Right ventricle myocardium inferior (tissue), 1 donor: ENCODE data around the gene TMEM235. TPM values are rescaled to one million over a fixed set of nuclear protein-coding genes. Genes with fewer than 3 reads are reported as not detected.
A peak's percentile ranks its signal among the peaks of the same experiment; 100 is the strongest.

Experiments
- ATAC-seq: fragments of 200-7000 bp; cut with Tn5 transposase; one replicate; pipeline ENCODE4 v1.9.1; 2020; ENCODE audit warnings: mild to moderate bottlenecking, moderate library complexity
- DNase-seq: peaks from one replicate; pipeline ENCODE4 v3.0.0; 2021; ENCODE audit errors: missing footprints
- intact Hi-C: fragments of 100-400 bp; cut with DNase I; formaldehyde crosslinking; loops from one replicate; pipeline ENCODE4 v1.11.0; 2022
- total RNA-seq: library from RNA; stranded (reverse); fragmentation: NEBNext Ultra II Directional; extraction: Animal tissue kit (Norgen Biotek cat#: 25700); gene quantifications from one replicate; pipeline ENCODE4 v1.2.1, GENCODE V29; 2021
- donor health status: DM: no; HTN: yes; CAD: no; lungs with severe emphysema.

The TMEM235 gene
- total RNA-seq, 1 donor from 2014 or later, result not detected

DNA sequence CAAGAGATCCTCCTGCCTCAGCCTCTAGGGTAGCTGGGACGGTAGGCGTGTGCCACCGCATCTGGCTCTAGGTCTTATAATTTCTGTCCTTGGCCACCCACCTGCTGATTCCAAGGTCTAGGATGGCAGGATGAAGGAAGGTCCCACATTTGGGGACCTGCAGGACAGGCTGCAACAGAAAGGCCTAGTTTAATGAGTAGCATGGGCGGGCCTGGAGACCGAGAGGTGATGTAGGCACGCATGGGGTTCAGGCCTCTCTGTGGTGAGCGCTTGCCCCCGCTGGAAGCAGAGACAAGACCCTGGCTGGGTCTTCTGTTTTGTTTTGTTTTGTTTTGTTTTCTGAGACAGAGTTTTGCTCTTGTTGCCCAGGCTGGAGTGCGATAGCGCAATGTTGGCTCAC is 33.7 kb downstream of the TMEM235 start:
- ATAC-seq, result no peak
- DNase-seq, result peak; percentile 50
- intact Hi-C loops, result no loop called here

DNA sequence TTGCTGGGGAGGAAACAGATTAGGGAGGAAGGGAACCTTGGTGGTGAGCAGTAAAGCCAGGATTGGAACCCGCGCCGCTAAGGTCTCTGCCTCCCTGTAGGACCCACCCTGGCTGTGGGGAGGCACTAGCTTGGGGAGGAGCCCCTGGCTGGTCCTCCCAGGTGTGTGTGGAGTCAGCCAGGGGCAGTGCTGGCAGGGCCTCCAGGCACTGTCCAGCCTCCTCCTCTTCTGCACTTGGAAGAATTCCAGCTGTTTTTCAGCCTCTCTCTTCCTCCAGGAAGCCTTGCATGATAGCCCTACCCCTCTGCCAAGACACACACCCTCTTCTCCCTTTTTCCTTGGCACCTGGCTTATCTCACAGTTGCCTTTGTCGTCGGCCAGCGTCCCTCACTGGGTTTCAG is 34.8 kb downstream of the TMEM235 start:
- DNase-seq (peak; percentile 31), ATAC-seq (peak; percentile 20)
- intact Hi-C loops, result no loop called here

DNA sequence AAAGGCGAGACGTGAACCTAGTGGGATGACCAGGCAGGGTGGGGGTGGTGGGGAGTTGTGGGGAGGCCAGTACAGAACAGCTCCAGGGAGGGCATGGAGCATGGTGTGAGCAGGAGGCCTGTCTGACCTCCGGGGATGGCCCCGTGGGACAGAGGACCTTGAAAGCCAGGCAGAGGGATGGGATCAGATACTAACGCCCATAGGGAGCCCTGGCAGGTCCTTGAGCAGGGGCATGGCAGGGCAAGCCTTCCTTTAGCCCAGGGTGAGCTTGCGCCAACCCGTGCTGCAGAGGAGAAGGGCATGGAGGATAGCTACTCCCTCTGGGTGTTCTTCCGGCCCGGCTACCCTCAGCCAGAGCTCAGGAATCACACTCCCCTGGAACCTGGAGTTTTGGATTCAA is 35.3 kb downstream of the TMEM235 start:
- intact Hi-C loops, result no loop called here
- DNase-seq (peak; percentile 50), ATAC-seq (no peak)

DNA sequence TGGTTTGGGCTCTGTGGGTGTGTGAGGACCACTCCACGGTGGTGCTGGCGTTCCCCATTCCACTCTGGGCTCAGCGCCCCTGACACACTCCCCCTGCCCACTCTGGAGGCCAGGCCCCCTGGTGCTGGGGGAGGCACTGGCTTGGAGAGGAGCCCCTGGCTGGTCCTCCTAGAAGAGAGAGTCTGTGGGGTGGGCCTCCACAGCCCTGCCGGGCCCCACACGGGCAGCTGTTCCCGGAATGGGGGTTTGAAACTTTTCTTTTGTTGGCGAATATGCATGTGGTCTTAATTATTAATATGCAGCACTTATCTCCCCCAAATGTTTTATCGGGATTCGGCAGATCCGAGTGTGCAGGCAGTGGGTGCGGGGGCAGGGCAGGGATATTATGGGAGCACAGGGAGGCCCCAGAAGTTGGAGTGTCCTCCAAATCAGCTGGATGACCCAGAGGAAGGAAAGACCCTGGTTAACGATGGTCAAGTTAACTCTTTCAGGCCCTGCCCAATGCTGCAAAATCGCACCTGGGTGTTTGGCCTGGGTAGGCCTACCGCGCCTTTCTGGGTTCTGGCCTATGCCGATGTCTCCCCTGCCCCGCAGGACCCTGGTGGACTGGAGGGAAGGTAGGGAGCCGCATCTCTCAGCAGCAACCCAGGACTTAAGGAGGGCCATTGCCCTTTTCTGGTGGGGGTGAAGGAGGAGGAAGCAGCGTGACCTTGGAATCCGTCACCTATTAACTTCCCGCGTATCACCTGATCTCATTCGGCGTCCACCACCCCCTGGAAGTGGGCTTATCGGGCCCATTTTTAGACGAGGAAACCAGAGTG is 36.0 kb downstream of the TMEM235 start:
- ATAC-seq (no peak), DNase-seq (peak; percentile 33)
- intact Hi-C loops, result no loop called here

DNA sequence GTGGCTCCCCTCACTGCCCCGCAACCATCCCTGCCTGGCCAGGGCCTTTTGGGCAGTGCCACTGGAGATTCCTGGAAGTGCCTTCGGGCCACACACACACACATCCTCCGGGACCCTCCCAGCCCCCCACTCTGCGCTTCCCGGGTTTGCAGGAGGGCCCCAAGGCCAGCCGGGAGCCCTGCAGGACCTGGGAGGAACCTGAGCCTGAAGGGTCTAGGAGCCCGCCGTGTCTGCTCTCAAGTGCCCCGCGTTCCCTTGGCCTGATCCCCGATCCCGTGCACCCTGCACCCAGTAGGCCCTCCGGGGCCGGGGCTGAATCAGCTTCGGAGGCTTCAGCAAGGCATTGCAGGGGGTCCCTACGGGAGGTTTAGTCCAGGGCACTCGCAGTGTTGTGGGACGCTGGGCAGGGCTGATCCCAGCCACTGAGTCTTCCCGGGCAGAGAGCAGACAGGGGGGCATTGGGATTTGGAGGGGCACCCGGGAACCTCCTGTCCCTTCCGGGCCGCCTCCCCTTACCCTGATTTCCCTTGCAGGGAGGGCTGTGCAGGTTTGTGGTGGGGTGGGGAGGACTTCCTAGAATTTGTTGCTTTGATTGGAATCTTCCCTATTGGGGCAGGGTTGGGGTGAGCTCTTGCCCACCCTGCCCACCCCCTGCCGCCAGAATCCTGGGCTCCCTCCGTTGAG is 36.9 kb downstream of the TMEM235 start:
- ATAC-seq, result no peak
- intact Hi-C loops, result no loop called here
- DNase-seq, result no peak

DNA sequence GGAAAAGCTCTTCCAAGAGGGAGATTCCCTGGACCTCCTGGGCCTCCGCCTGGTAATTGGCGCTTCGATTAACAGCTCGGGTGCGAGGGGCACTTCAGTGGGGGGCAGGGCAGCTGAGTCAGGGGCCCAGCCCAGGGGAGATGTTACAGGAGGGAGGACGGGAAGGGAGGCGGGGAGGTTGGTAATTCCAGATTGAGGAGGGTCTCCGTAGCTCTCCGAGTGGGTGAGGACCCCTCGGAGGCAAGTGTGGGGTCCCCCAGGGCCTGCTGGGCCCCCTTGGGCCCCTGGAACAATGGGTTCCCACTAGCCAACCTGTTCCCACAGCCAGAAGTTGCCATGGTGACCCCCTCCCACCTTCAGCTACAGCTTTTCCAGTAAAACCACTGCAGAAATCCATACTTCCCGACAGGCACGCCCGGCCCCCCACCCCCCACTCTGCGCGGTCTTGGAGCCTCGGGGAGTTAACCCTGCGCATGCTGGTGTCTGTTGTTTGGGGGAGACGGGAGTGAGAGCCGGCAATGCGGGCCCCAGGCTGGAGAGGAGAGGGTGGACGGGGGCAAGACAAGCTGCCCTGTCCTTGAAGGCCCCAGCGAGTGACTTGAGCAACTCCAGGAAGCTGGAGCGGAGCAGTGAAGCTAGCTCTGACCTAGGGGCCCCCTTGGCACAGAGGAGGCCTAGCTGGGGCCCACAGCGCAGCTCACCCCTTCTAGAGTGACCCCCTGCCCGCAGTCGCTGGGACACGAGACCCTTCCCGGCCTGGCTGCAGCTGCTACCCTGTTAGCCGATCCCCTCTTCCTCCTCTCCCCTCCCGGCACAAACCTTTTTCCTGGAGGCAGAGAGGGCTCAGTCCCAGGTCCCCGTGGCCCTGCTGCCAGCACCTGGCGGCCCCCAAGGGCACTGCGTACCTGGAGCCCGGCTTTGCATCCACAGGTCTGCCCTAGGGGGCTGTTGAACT is 37.8 kb downstream of the TMEM235 start:
- DNase-seq, result peak; percentile 31
- ATAC-seq, result no peak
- intact Hi-C loops, result no loop called here

DNA sequence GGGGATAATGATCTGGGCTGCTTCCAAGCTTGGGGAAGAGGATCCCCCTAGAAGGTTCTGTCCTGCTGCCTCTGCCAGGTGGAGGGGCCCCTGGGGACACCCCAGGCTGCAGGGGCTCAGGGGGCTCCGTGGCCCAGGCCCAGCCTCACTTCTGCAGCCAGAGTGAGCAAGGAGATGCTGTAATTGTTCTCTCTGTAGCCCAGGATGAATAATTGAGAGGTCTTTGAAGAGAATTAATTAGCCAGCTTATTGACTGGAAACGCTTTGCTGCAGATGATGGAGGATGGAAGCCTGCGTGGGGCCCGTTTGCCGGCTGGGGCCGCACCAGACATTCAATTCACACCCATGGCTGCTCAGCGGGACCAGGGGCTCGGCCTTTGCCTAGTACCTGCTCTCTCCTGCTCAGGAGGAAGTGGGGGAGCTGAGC is 38.5 kb downstream of the TMEM235 start:
- ATAC-seq (no peak), DNase-seq (no peak)
- intact Hi-C loops, result no loop called here

DNA sequence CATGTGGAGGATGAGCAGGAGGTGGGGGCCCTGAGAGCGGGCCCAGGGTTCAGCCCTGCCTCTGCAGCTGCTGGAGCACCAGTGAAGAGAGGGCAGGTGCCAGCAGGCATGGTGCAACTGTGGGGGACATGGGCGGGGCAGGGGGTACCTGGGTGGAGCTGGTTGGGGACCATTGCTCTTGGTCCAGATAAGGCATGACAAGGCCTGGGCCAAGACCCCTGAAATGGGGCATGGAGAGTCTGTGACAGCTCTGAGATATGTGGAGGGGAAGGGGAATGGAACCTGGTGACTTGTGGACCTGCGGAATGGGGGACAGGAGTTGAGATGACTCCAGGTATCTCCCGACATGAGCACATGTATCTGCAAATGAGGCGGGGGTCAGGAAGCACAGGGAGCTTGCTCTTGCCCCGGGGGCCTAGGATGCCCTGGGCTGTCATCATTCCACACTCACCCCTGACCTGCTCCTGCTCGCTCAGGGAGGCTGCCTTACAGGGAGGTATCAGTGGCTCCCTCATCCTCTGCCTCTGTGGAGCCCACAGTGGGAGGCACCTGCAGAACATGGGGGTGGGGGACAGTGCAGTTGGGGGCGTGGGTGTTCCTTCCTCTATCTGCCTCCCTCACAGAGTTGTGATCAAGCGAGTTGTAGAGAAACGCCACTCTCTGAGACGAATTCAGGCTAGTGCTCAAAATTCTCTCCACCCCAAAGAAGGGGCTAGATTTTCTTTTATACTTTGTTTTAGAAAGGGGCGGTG is 40.2 kb downstream of the TMEM235 start:
- peak; percentile 43 for DNase-seq
- no peak for ATAC-seq
- intact Hi-C loops, result no loop called here

DNA sequence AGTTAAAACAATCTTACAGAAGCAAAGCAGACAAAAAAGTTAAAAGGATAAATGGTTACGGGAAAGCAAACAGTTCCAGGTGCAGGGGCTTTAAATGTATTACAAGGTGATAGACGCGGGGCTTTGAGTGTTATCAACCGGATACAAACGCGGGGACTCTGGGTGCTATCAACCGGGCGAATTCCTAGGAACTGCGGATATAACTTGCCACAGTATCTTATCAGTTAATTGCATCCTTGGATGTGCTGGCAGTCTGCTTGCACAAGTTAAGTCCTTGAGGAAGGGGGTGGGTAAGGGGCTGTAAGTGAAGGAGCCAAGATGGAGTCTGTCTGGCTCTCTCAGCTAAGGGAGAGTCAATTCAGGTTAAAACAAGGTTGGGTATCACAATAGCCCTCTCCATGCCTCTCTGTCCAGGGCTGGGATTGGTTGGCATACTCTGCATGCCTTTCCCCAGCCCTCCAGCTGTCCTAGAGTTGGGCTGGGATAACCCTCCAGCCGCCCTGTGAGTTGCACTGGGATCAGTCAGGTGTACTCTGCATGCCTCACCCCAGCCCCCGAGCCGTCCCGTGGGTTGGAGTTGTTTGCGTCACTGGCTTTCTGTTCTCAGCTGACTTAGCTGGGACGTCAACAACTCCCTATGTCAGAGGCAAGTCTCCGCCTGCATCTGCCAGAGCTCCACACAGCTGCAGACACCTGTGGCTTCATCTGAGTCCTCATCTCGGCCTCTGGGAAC is 40.9 kb downstream of the TMEM235 start:
- ATAC-seq (peak; percentile 84), DNase-seq (peak; percentile 71)
- intact Hi-C loops, result no loop called here

DNA sequence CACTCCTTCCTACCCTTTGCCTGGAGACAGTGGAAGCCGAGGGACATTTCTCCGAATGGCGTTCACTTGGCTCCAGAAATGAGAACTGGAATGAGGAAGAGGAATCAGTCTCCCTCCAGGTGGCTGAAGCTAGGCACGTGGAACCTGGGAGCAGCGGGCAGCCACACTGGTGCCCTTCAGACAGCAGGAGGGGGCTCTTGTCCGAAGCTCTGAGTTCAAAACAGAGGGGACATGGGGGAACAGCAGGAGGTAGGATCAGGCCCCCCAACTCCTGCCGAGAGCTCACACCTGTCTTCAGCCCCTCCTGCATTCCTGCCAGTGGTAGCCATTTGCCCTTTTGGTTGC is 41.5 kb downstream of the TMEM235 start:
- DNase-seq, result no peak
- intact Hi-C loops, result no loop called here
- no peak for ATAC-seq

DNA sequence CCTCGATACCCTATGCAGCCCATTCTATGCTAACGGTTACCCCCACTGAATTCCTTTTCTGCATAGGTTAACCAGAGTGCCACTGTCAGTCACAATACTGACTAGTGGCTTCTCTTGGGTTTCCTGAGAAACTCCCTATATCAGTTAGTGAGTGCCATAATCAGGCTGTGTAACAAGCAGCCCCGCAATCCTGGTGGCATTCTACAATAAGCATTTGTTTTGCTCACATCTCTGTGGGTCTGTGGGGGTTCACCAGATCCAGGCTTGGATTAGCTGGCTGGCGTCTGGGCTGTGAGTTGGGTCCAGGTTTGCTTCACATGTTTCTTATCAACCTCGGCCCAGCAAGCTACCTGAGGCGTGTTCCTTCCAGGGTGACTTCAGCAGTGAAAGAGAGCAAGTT is 42.4 kb downstream of the TMEM235 start:
- intact Hi-C loops, result no loop called here
- no peak for ATAC-seq
- peak; percentile 39 for DNase-seq

DNA sequence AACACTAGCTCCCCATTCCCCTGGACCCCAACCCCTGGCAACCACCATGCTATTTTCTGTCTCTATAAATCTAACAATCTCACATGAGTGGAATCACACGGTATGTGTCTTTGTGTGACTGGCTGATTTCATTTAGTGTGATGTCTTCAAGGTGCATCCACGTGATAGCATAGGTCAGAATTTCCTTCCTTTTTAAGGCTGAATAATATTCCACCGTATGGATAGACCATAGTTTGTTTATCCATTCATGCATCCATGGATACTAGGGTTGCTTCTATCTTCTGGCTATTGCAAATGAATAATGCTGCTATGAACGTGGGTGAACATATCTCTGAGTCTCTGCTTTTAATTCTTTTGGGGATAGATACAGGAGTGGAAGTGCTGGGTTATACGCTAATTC is 43.9 kb downstream of the TMEM235 start:
- no peak for ATAC-seq
- intact Hi-C loops, result no loop called here
- DNase-seq, result no peak

DNA sequence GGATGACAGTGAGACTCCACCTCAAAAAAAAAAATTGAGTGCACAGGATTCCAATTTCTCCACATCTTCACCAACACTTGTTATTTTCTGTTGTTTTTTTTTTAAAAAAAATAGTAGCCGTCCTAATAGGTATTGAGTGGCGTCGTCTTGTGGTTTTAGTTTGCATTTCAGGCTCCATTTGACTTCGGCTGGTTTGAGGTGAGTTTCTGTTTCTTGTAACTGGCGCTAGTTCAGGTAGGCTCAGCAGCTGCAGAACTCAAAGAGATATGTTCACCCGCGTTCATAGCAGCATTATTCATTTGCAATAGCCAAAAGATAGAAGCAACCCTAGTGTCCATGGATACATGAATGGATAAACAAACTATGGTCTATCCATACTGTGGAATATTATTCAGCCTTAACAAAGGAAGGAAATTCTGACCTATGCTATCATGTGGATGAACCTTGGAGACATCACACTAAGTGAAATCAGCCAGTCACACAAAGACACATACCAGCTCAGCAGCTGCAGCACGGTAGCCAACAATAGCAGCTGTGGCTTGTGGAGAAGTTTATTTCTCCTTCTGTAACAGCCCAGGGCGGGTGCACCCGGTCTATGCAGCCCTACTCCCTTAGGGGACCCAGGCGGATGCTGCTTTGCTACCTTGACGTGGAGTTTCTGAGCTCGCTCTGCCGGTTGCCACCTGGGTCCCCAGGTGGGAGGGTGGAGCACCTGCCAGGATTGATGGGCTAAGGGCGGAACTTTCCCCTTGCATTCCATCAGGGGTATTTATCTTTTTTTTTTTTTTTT is 44.9 kb downstream of the TMEM235 start:
- intact Hi-C loops, result no loop called here
- DNase-seq, result peak; percentile 53
- no peak for ATAC-seq

DNA sequence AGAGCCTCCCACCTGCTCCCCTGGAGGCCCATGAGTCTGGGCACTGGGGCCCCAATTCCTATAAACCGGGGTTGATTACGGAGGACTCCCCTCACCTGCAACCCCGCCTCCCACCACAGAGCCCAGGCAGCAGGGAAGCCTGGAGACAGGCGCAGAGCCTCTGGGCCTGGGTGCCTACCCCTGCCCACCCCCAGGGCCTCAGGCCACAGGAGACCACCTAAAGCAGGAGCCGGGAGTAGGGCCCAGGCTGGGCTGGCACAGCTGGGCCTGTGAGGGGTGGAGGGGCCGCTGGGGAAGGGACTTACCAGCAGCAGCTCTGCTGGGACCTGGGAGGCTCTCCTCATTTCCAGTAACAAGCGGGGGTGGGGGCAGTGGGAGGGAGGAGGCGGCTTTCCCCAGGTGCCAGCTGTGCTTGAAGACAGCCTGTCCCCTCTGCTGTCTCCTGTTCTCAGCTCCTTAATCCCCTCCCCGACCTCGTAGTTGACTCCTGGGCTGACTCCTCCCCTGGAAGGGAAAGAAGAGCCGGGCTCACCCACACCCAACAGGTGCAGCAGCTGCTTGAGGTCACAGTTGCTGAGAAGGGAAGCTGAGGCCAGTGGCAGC is 46.8 kb downstream of the TMEM235 start:
- DNase-seq, result peak; percentile 41

DNA sequence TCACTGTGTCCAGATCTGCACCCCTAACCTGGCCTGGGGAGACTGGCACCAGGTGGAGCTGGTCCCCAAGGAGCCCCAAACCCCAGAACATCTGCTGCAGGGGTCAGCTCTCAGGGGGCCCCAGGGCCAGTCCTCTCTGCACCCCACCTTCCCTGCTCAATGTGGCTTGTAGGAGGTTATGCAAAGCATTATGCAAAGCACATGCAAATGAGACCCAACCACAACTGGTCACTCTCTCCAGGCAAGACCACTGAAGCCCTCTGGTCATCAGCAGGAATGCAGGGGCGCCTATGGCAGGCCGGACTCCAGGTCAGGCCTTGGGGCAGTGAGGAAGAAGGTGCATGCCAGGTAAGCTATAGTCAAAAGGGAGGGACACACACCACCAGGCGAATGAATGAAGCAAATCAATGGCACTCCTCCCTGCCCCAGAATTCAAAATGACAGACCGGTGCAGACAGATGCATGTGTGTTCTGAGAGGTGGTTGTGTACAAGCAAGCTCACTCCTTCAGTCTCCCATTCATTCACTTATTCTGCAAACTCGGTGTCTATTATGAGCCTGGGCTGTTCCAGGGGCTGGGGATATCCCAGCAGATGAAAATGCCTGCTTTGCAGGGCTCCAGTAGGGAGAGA is 48.0 kb downstream of the TMEM235 start:
- intact Hi-C loops, result no loop called here
- DNase-seq (peak; percentile 27), ATAC-seq (no peak)

More for the DNA sequence above, 46.8 kb downstream of the TMEM235 start:
- intact Hi-C loops, result no loop called here
- ATAC-seq, result no peak

DNA sequence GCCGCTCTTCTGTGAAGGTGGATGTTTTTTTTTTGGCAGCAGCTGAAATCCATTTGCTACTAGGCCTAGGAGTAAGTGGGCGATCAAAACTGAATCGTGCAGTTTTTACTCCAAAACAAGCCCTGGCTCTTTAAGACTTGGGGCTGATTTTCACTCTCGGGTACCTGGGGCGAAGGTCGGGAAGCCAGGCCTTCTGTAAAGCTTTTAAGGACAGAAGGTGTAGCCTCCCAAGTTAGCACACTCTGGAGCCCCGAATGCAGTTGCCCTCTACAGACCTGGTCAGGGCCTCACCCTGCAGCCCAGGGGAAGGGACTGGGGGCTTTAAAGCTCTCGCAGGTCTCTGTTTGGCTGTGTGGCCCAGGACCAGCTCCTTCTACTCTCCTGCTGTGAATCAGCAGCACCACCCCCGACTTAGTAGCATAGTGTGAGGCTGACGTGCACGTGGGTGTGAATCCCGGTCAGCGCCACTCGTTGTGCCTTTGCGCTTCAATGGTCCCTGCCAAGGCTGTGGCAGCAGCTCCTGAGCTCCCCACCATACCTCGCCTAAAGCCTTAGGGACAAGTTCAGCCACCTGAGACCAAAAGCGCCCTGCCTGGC is 49.9 kb downstream of the TMEM235 start:
- DNase-seq, result no peak
- intact Hi-C loops, result no loop called here
- no peak for ATAC-seq
